Activated naive CD4-positive, alpha-beta T cell treated with anti-CD3 and anti-CD28 coated beads, Interleukin-2, amount 10 ng/mL, durations not matched to agents 7 days and 5 days (primary cell): Measurements from ENCODE around the gene CNPY1.

Source experiments
- CTCF ChIA-PET: fragments of 350-600 bp; sonication (Branson Sonifier 250); formaldehyde crosslinking; loops from one replicate; lab custom pipeline; 2021; ENCODE audit warnings: antibody characterized with exemption; lab: Charles Lee
- DNase-seq: peaks from one replicate; pipeline ENCODE4 v3.0.0-alpha.2; 2020
- H3K27ac Mint-ChIP-seq: one replicate; pipeline ENCODE4 v1.8.0; 2021; ENCODE audit warnings: mild to moderate bottlenecking, moderate library complexity, mixed read lengths
- H3K27me3 Mint-ChIP-seq: one replicate; pipeline ENCODE4 v1.8.0; 2021; ENCODE audit warnings: mild to moderate bottlenecking, mixed read lengths
- H3K36me3 Mint-ChIP-seq: one replicate; pipeline ENCODE4 v1.8.0; 2021; ENCODE audit warnings: mixed read lengths
- H3K4me1 Mint-ChIP-seq: one replicate; pipeline ENCODE4 v1.8.0; 2021; ENCODE audit warnings: mixed read lengths
- H3K4me3 Mint-ChIP-seq: one replicate; pipeline ENCODE4 v1.8.0; 2021; ENCODE audit warnings: mild to moderate bottlenecking, moderate library complexity, mixed read lengths
- H3K9me3 Mint-ChIP-seq: one replicate; pipeline ENCODE4 v1.8.0; 2021; ENCODE audit warnings: mixed read lengths

Gene CNPY1

DNA sequence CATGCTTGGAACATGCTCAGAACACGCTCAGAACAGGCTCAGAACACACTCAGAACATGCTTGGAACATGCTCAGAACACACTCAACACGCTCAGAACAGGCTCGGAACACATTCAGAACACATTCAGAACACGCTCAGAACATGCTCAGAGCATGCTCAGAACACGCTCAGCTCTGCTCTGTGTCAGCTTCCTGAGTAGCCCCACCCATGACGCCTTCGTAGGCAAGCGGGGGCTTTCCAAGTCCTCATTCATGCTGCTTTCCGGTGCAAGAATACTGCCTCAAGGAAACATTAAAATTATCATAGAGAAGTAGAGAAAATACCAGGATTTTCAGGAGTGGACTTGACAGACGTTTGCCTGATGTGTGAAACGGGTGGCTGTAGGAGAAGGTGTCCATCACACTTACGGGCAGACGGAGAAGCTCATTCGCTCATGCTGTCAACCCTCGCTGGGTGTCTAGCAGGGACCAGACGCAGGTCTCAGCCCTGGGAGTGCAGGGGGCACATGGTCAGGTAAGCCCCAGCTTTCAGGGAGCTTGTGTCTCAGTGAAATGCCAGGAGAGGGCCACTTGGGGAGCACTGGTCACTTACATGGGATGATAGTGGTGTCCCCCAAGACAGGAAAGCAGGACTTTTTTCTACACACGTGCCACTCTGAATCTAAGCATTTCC, 63.7 kb downstream of the CNPY1 start:
- Mint-ChIP-seq H3K9me3 (peaks cover 7% of the 10 kb centered on the region), H3K36me3 (no peaks in the 10 kb centered on the region), H3K27ac (no peak overlapping the region), H3K4me1 (no peaks in the 10 kb centered on the region), H3K4me3 (no peak overlapping the region), H3K27me3 (peaks cover 68% of the 10 kb centered on the region)
- no peak for DNase-seq
- CTCF ChIA-PET: no interaction called here

DNA sequence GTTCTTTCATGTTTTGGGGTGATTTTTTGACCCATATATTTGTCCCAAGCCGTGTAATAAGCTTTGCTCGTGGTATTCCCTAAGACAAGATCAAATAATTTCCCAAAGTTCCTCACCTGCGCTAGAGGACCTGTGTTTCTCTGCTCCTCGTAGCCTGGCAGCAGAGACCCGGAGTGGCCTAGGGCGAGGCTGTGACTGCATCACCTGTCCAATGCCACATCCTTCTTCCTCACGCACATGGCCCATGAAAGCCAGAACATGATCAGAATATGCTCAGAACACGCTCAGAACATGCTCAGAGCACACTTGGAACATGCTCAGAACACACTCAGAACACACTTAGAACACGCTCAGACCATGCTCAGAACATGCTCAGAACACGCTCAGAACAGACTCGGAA, 64.6 kb downstream of the CNPY1 start:
- CTCF ChIA-PET: no interaction called here
- Mint-ChIP-seq H3K27ac (no peak overlapping the region), H3K36me3 (no peaks in the 10 kb centered on the region)

DNA sequence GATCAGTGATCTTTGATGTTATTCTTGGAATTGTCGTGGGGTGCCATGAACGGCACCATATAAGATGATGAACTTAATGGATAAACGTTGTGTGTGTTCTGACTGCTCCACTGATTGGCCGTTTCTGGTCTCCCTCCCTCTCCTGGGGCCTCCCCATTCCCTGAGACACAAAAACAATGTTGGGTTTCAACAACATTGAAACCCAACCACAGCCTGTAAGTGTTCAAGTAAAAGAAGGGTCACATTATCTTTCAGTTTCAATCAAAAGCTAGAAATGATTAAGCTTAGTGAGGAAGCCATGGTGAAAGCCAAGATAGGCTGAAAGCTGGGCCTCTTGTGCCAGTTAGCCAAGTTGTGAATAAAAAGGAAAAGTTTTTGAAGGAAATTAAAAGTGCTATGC, 68.9 kb downstream of the CNPY1 start:
- Mint-ChIP-seq H3K27me3 (peaks cover 69% of the 10 kb centered on the region), H3K36me3 (no peaks in the 10 kb centered on the region), H3K9me3 (peaks cover 9% of the 10 kb centered on the region), H3K4me3 (no peak overlapping the region), H3K4me1 (peaks cover 4% of the 10 kb centered on the region), H3K27ac (no peak overlapping the region)
- DNase-seq: no peak
- CTCF ChIA-PET: no interaction called here

More for the DNA sequence above, 64.6 kb downstream of the CNPY1 start:
- peaks cover 66% of the 10 kb centered on the region for H3K27me3 Mint-ChIP-seq
- peaks cover 4% of the 10 kb centered on the region for H3K4me1 Mint-ChIP-seq
- DNase-seq: no peak
- H3K4me3 Mint-ChIP-seq: no peak overlapping the region
- peaks cover 7% of the 10 kb centered on the region for H3K9me3 Mint-ChIP-seq

DNA sequence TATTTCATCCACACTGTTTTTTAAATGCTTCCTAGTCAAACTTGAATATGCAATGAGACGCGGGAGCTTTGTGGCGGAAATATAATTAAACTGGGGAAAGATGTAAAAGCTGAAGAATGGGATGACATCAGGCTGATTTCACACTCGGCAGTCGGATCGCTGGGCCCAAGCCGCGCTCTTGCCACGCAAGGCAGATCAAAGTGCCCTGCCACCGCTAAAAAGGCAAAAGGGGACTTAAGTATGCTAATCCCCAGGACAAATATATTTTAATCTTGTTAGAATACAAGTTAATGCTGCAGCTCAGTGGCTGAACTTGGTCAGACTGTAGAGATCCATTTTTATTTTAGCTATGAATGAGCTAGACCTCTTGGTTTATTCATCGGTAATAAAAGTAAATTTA, 74.6 kb downstream of the CNPY1 start:
- Mint-ChIP-seq H3K27me3 (peaks cover 93% of the 10 kb centered on the region), H3K4me3 (no peak overlapping the region), H3K27ac (no peak overlapping the region), H3K4me1 (peaks cover 2% of the 10 kb centered on the region), H3K9me3 (peaks cover 2% of the 10 kb centered on the region), H3K36me3 (no peaks in the 10 kb centered on the region)
- CTCF ChIA-PET: interaction anchor here (0.6 to 1.3 kb wide), 3 partner anchors 34 to 341 kb away, joined by 3 to 5 read pairs (median 3); no protein-coding TSS in a partner anchor
- no peak for DNase-seq

DNA sequence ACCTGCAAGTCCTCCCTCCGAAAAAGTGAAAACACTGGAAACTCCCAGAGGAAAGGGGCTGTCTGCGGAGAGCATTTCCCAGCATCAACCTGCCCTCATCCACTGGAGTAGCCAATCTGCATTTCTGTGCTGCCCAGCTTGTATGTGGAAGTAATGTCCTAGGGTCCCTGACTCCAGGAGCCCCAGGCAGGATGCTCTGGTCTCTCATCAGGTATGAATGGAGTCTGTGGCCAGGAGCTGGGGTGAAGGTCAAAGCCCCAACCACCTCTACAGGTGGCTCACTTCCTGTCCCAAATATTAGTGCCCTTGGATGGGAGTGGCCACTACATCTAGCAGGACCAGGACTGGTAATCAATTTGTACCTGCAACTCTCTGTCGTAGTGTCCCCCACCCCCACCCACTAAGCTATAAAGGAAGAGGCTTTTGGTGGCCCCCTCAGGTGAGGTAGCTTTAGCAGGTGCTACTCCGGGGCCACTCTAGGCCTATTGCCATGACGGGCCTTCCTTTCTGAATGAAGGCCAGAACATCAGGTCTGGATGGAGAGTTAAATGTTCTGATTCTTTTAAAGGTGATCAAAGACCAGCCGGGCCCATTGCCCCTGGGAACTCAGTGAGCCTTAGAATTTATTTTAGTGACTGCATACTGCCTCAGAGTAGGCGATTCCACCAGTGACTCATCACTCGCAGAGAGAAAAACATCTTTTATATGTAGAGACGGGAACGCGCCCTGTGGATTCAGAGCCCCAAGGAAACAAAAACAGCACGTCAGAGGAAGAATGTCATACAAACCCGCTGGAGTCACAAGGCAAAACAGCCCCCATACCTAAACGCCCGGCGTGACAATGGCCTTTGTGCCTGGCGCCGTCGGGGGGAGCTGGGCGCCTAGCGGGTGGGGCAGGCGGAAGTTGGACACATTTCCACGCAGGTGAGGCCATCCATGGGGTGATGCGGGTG, 75.4 kb downstream of the CNPY1 start:
- CTCF ChIA-PET: interaction anchor here (0.6 to 1.3 kb wide), 3 partner anchors 64 to 342 kb away, joined by 3 to 5 read pairs (median 3); no protein-coding TSS in a partner anchor

DNA sequence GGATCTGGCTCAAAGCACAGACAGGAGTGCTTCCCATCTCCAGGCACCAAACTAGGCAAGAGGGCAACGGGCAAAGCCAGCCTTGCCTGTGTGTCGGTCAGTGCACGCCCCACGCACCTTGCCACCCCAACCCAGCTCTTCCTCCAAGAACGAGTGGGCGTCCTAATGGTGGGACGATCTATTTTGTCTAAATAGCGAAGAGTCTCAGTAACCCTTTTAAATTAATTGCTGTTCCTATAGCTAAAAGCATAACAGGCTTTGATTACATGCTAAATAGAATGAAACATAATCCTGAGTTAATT, 76.2 kb downstream of the CNPY1 start:
- Mint-ChIP-seq H3K4me3 (no peak overlapping the region), H3K9me3 (no peaks in the 10 kb centered on the region), H3K36me3 (no peaks in the 10 kb centered on the region), H3K27ac (no peak overlapping the region), H3K4me1 (peaks cover 6% of the 10 kb centered on the region), H3K27me3 (peaks cover 100% of the 10 kb centered on the region)
- DNase-seq: no peak
- CTCF ChIA-PET: interaction anchor here (0.6 kb wide), 1 partner anchor 65 kb away, joined by 3 read pairs; no protein-coding TSS in a partner anchor

More for the DNA sequence above, 75.4 kb downstream of the CNPY1 start:
- Mint-ChIP-seq H3K9me3 (peaks cover 2% of the 10 kb centered on the region), H3K27ac (no peak overlapping the region), H3K27me3 (peaks cover 100% of the 10 kb centered on the region), H3K4me3 (no peak overlapping the region), H3K36me3 (no peaks in the 10 kb centered on the region), H3K4me1 (peaks cover 3% of the 10 kb centered on the region)
- no peak for DNase-seq

DNA sequence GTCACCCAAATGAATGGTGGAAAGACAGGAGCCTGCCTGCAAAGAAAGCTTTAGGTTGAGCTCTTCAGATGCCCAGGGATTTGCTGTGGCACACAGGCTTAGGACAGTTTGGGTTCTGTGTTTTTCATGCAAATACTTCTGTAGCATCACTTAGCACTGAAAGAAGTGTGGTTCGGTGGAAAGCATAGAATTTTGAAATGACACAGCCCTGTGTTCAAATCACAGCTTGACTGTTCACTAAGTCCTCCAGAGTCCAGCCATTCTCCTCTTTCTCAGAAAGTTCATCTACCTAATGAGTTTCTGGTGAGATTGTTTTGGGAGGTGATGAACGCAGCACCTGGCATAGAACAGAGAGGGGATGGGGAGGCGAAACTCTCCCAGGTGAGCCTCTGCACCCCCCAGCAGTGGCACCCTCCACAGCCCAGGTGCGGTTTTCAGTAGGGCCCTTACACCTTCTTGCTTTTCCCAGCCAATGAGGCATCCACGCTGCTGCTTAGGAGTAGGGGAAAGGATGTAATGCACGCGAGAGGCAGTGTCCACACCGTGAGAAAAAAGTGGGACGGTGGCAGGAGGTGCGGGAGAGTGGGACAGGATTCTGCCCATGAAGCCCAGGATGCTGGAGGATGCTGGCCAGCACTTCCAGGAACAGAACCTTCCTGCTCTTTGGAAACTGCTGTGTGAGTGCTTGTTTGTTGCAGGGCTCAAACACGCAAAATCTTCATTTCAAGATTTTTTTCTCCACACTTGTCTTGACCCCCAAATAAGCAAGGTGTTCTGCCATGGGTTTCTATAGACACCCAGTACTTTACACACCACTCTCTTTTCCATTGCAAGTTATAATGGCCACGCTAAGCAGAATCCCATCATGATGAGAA, 76.8 kb downstream of the CNPY1 start:
- Mint-ChIP-seq H3K4me1 (peaks cover 11% of the 10 kb centered on the region), H3K9me3 (no peaks in the 10 kb centered on the region), H3K36me3 (no peaks in the 10 kb centered on the region), H3K4me3 (no peak overlapping the region), H3K27me3 (peaks cover 100% of the 10 kb centered on the region), H3K27ac (peak overlapping the region; percentile 78)
- CTCF ChIA-PET: no interaction called here
- DNase-seq: no peak

DNA sequence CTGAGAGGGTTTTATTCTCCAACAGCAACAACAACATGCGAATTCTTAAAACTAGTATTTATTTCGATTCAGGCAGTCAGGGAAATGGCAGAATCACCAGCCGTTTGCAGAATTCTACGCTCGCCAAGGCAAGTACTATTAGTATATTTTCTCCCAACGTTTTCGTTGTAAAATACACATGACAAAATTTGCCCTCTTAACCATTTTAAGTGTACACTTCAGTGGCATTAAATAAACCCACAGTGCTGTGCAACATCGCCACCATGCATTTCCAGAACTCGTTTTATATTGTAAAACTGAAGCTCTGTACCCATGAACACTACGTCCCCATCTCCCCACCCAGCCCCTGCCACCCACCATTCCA, 77.6 kb downstream of the CNPY1 start:
- Mint-ChIP-seq H3K4me3 (no peak overlapping the region), H3K27ac (no peak overlapping the region), H3K9me3 (no peaks in the 10 kb centered on the region), H3K36me3 (no peaks in the 10 kb centered on the region), H3K27me3 (peaks cover 100% of the 10 kb centered on the region), H3K4me1 (peaks cover 11% of the 10 kb centered on the region)
- CTCF ChIA-PET: no interaction called here
- no peak for DNase-seq

DNA sequence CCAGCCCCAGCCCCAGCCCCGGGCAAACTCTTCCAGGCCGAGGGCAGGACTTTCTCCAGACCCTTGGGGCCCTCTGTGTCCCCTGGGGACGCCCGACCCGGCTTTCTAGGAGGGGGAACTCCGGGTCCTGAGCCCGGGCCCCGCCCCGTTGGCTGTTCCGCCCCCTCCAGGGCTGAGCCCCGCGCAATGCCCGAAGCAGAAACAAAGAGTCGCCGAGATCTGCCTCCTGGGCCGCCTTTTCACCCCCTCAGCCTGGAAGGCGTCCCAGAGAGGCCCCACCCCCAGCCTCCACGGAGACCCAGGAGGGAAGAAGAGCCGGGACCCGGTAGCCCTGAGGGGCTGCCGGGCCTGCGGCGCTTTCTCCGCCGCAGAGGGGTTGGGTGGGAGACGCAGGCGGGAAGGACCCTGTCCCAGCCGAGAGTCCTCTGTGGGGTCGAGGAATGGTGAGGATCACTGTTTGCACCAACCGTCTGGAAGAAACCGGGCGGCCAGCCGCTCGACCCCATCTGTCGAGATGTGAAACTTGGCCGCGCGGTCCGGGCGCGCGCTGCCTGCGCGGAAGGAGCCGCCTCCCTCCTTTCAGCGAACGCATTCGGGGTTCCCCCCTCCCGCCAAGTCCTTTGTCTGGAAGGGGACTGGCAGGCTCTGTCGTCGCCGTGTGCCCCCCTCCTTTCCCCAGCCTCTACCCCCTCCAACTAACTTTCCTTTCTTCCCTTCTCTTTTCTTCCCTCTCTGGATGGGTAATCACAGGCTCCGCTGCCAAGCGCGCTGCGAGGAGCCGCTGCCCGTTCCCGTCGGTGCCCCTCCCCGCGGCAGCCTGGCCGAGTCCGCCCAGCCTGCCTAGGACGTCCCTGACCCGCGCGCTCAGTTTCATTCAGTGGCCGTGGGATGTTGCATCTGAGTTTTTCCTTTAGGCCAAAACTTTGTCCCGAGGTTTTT, 78.2 kb downstream of the CNPY1 start:
- Mint-ChIP-seq H3K4me3 (no peak overlapping the region), H3K9me3 (no peaks in the 10 kb centered on the region), H3K27ac (no peak overlapping the region), H3K27me3 (peaks cover 100% of the 10 kb centered on the region), H3K4me1 (peaks cover 11% of the 10 kb centered on the region), H3K36me3 (no peaks in the 10 kb centered on the region)
- DNase-seq: no peak
- CTCF ChIA-PET: no interaction called here

DNA sequence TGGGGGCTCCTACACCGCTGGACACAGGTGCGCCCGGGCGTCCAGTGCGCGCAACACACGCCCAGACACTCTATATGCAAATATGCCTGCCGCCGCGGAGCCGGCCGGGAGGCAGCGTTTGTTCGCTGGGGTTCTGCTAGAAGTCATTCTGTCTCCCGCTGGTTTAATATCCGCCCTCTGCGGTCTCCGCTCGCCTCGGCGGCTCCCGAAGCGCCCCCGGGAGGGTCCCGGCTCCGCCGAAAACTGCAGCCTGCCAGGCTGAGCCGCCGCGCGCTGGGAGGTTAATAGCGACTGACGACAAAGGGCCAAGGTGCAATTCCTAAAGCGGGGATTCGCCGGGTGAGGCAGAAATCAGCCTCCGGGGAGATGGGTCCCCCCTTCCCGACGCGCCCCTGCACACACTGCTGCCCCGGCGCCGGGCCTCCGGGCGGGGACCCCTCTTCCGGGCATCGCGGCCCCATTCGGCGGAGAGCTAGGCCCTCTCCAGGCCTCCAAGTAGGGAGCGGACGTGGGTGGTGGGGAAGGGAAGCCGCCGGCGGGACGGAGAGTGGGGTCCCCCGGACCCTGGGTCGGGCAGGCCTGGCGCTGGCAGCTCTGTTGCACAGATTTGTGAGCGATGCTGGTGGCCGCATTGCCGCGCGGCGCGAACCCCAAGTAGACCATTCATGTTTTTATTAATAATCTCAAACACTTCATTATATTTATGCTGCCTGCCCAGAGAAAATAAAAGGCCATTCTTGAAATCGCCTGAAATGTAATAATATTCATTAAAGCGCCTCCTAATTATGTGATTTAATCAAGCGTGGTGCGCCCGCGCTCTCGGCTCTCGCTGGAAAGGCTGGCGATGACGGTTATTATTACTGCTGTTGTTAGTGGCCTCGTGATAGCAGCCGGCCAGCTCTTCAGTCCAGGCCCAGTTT, 79.3 kb downstream of the CNPY1 start:
- DNase-seq: peak; percentile 43
- peak overlapping the region; percentile 49 for H3K27ac Mint-ChIP-seq
- no peaks in the 10 kb centered on the region for H3K36me3 Mint-ChIP-seq
- CTCF ChIA-PET: no interaction called here
- H3K9me3 Mint-ChIP-seq: no peaks in the 10 kb centered on the region
- H3K4me3 Mint-ChIP-seq: no peak overlapping the region
- H3K27me3 Mint-ChIP-seq: peaks cover 100% of the 10 kb centered on the region
- peaks cover 11% of the 10 kb centered on the region for H3K4me1 Mint-ChIP-seq

DNA sequence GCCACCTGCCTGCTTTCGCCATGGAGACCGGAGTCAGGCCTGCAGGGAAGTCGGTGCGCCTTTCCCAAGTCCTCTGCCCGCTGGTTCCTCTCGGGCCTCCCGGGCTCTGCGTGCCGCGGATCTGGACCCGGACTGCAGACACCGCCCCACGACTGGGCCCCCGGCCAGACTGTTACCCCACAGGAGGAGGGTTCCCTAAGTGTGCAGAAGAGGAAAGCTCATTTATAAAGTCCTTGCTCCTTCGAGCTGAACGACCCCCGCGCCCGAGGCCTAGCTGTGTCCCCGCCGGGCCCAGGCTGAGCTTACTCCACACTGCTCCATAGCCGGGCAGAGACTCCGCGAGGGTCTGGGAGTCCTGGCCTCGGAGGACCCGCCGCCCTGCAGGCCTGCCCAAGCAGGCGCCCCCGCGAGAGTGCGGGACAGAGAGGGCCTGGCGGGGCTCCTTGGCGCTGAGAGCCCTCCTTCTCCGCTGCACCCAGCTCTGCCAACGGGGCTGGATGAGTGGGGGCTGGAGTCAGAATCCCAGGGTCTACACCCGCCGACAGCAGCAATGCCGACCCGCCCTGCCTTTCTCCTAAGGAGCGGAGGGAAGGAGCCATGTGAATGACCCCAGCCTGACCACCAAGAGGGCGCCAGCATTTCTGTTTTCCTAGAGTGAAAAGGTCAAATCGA, 80.1 kb downstream of the CNPY1 start:
- H3K9me3 Mint-ChIP-seq: no peaks in the 10 kb centered on the region
- no peak overlapping the region for H3K4me3 Mint-ChIP-seq
- no peak for DNase-seq
- peaks cover 100% of the 10 kb centered on the region for H3K27me3 Mint-ChIP-seq
- CTCF ChIA-PET: interaction anchor here (0.8 to 1.1 kb wide), 2 partner anchors 11 to 19 kb away, joined by 3 read pairs; no protein-coding TSS in a partner anchor
- no peaks in the 10 kb centered on the region for H3K36me3 Mint-ChIP-seq
- H3K27ac Mint-ChIP-seq: peak overlapping the region; percentile 49
- peaks cover 10% of the 10 kb centered on the region for H3K4me1 Mint-ChIP-seq

DNA sequence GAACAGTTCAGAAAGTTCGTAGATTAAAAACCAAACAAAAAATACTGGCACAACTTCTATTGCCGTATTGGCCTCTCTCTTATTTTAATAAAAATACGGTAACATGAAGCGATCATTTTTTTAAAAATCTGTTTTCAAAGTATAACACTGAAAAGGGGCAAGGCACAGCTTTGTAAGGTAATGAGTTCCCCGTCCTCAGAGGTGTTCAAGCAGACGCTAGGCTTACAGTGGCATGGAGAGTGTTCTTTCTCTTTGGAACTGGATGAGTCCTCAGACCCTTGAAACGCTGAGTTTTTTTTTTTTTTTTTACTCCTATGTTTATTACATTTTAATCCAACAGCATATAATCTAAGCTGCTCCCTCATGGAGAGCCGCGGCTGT, 80.6 kb downstream of the CNPY1 start:
- CTCF ChIA-PET: interaction anchor here (0.8 to 1.1 kb wide), 2 partner anchors 11 to 19 kb away, joined by 3 read pairs; no protein-coding TSS in a partner anchor
- no peak overlapping the region for H3K4me3 Mint-ChIP-seq
- H3K27ac Mint-ChIP-seq: no peak overlapping the region
- DNase-seq: no peak
- peaks cover 100% of the 10 kb centered on the region for H3K27me3 Mint-ChIP-seq
- peaks cover 9% of the 10 kb centered on the region for H3K4me1 Mint-ChIP-seq
- no peaks in the 10 kb centered on the region for H3K9me3 Mint-ChIP-seq
- no peaks in the 10 kb centered on the region for H3K36me3 Mint-ChIP-seq
